Activated B cell treated with CpG ODN at 0.5 μM for 24 hours (primary cell): Measurements from ENCODE around the gene NFYC. TPM values are rescaled to one million over a fixed set of nuclear protein-coding genes. Genes with fewer than 3 reads are reported as not detected.

ENCODE experiments used
- ATAC-seq: fragments of 200-7000 bp; cut with Tn5 transposase; one replicate; pipeline ENCODE4 v1.10.0; 2021; ENCODE audit warnings: low read depth, mild to moderate bottlenecking, moderate library complexity
- CTCF ChIA-PET: fragments of 350-600 bp; sonication (Branson Sonifier 250); formaldehyde crosslinking; loops from one replicate; lab custom pipeline; 2021; ENCODE audit warnings: antibody characterized with exemption; lab: Charles Lee
- POLR2A ChIA-PET: fragments of 350-600 bp; sonication (Branson Sonifier 250); formaldehyde crosslinking; loops from one replicate; lab custom pipeline; 2021; ENCODE audit warnings: antibody characterized with exemption; lab: Charles Lee
- DNase-seq: peaks from one replicate; pipeline ENCODE4 v3.0.0; 2022
- H3K27ac Mint-ChIP-seq: one replicate; pipeline ENCODE4 v1.8.0; 2020; ENCODE audit warnings: mixed read lengths
- H3K27me3 Mint-ChIP-seq: one replicate; pipeline ENCODE4 v1.8.0; 2021; ENCODE audit warnings: mixed read lengths
- H3K36me3 Mint-ChIP-seq: one replicate; pipeline ENCODE4 v1.8.0; 2021; ENCODE audit warnings: low read depth, mixed read lengths
- H3K4me1 Mint-ChIP-seq: one replicate; pipeline ENCODE4 v1.8.0; 2021; ENCODE audit warnings: mixed read lengths
- H3K4me3 Mint-ChIP-seq: one replicate; pipeline ENCODE4 v1.8.0; 2020; ENCODE audit warnings: mild to moderate bottlenecking, mixed read lengths
- H3K9me3 Mint-ChIP-seq: one replicate; pipeline ENCODE4 v1.8.0; 2020; ENCODE audit warnings: mixed read lengths
- CTCF ChIP-seq: fragments of 200-600 bp; IDR thresholded peaks from one replicate; pipeline ENCODE4 v1.8.0; 2022; ENCODE audit warnings: antibody characterized with exemption, mild to moderate bottlenecking
- intact Hi-C: fragments of 100-400 bp; cut with micrococcal nuclease; formaldehyde crosslinking; loops from one replicate; pipeline ENCODE4 v1.15.1; 2024
- total RNA-seq: library from RNA; stranded (reverse); gene quantifications from 2 replicates; pipeline ENCODE4 v1.2.3, GENCODE V29; 2022

Gene NFYC
- total RNA-seq, 1 donor from 2014 or later = 76.0 TPM

GRCh38 chr1:40786171-40786994, 94.9 kb downstream of the NFYC start:
- POLR2A ChIA-PET = interaction anchor here (0.6 kb wide), 1 partner anchor 489 kb away, joined by 12 read pairs; no protein-coding TSS in a partner anchor
- H3K4me3 Mint-ChIP-seq = no peak overlapping the region
- H3K4me1 Mint-ChIP-seq = peaks cover 11% of the 10 kb centered on the region
- H3K9me3 Mint-ChIP-seq = no peaks in the 10 kb centered on the region
- H3K27ac Mint-ChIP-seq = no peak overlapping the region
- DNase-seq (no peak), ATAC-seq (no peak)
- H3K36me3 Mint-ChIP-seq = no peaks in the 10 kb centered on the region
- CTCF ChIA-PET = interaction anchor here (1.3 to 2.0 kb wide), 2 partner anchors 12 to 166 kb away, joined by 3 to 8 read pairs; no protein-coding TSS in a partner anchor
- no peak for TF ChIP-seq CTCF
- H3K27me3 Mint-ChIP-seq = peaks cover 44% of the 10 kb centered on the region
- intact Hi-C loops = no loop called here

DNA sequence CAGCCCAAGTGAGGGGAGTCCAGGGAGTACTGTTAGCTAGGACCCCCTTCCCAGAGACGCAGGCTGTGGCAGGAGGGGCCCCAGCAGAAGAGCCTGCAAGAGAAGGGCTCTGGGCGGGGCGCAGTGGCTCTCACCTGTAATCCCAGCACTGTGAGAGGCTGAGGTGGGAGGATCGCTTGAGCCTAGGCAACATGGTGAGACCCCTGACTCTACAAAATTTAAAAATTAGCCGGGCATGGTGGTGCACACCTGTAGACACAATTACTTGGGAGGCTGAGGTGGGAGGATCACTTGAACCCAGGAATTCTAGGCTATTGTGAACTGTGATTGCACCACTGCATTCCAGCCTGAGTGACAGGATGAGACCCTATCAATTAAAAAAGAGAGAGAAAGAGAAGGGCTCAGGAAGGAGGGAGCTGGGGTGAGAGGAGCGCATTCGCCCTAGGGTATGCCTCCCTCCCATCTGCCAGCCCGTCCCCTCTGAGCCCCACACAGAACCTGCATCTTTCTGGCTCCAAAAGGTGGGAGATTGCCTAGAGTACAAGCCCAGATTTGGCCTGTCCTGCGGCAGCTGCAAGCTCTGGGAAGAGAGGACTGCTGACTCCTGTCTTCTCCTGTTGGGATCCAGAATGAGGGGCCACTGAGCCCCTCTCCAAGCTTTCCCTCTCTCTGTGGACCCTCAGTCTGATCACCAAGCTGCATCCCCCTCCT, 95.6 kb downstream of the NFYC start:
- Mint-ChIP-seq H3K36me3 (no peaks in the 10 kb centered on the region), H3K4me1 (peaks cover 11% of the 10 kb centered on the region), H3K27ac (no peak overlapping the region), H3K4me3 (no peak overlapping the region), H3K27me3 (peaks cover 44% of the 10 kb centered on the region), H3K9me3 (no peaks in the 10 kb centered on the region)
- TF ChIP-seq CTCF = no peak
- CTCF ChIA-PET = interaction anchor here (1.3 to 2.0 kb wide), 2 partner anchors 13 to 166 kb away, joined by 3 to 8 read pairs; no protein-coding TSS in a partner anchor
- DNase-seq = no peak
- ATAC-seq = no peak
- intact Hi-C loops = no loop called here
- POLR2A ChIA-PET = no interaction called here

DNA sequence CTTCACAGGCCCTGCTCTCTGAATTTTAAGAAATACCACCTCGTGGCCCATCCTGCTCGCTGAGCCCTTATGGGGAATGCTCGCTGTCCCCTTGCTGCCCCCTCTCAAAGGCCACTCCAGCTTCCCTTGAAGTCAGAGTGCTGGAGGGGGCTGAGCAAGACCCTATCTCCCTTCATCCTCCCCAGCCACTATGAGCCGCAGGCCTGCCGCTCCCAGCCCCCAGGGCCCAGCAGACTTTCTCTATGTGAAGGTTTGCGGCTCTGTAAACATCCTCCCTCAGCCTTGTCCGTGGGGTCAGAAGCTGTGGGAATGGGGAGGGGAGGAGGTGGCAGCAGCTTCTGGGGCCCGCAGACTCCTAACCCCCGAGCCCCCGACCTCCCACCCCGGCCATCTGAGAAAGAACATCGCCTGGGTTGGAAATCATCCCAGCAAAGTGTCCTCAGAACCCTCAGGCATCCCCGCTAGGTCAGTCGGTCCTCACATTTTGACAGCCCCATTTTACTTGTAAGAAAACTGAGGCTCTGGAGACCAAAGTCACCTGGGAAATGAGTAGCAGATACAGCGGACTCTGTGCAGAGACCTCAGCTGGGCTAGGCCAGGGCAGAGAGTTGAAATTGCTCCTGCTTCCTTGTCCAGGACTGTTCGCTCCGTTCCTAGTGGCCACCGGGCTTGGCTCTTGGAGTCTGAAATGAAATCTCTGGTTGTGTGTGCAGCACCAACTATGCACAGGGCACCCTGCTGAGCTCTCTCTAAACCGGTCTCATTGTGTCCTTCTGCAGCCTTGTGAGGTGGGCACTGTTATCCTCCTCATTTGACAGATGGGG, 96.4 kb downstream of the NFYC start:
- intact Hi-C loops = no loop called here
- POLR2A ChIA-PET = no interaction called here
- CTCF ChIA-PET = interaction anchor here (2.0 kb wide), 1 partner anchor 14 kb away, joined by 8 read pairs; no protein-coding TSS in a partner anchor
- ATAC-seq (no peak), DNase-seq (no peak)
- Mint-ChIP-seq H3K27ac (no peak overlapping the region), H3K9me3 (no peaks in the 10 kb centered on the region), H3K4me3 (no peak overlapping the region), H3K36me3 (no peaks in the 10 kb centered on the region), H3K27me3 (peaks cover 41% of the 10 kb centered on the region), H3K4me1 (peaks cover 8% of the 10 kb centered on the region)
- TF ChIP-seq CTCF = no peak

DNA sequence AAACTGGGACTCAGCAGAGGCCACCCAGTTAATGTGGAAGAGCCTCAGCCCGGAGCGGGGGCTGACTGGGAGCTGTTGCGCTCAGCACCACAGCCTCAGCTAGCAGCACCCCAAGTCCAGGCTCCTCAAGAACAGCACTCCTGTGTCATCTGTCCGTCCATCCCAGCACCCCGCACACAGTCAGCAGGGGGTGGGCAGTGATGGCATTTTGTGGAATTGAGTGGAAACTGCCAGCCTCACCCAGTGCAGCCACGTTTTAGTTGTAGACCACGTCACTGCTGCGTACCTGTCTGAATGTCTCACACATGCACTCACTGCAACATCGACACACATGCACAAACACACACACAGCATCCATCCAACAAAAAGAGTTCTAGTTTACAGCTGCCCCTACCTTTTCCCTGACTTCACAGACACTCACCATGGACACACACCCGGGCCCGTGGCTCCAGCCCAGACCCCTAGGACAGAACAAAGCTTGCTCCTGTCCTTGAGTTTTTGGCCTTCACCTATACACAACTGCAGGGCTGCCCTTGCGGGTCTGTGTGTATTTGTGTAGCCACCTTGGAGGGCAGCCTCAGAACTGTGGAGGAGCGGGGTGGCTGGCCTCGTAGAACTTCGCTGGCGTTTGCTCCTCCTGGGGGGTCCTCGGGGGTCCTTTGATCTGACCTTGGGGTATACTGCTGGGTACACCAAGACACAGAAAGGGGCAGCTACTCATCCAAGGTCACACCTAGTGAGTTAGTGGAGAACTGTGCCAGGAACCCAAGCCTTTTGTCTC, 97.2 kb downstream of the NFYC start:
- no peak for TF ChIP-seq CTCF
- H3K4me3 Mint-ChIP-seq = no peak overlapping the region
- H3K9me3 Mint-ChIP-seq = no peaks in the 10 kb centered on the region
- peaks cover 4% of the 10 kb centered on the region for H3K4me1 Mint-ChIP-seq
- H3K27ac Mint-ChIP-seq = no peak overlapping the region
- ChIA-PET POLR2A (no interaction called here), CTCF (no interaction called here)
- intact Hi-C loops = no loop called here
- H3K36me3 Mint-ChIP-seq = no peaks in the 10 kb centered on the region
- no peak for ATAC-seq
- H3K27me3 Mint-ChIP-seq = peaks cover 36% of the 10 kb centered on the region
- no peak for DNase-seq
